IMR-90 (cell line): ENCODE measurements around the gene TRABD2A.

Source experiments
- CHD1 ChIP-seq: IDR thresholded peaks from 2 replicates; pipeline ENCODE4 v1.6.1; 2012; ENCODE audit warnings: low read depth, low read length, improper control_type of control experiment
- CTCF ChIP-seq: conservative IDR thresholded peaks from 2 replicates; pipeline ENCODE4 v1.5.1; 2012; ENCODE audit warnings: mild to moderate bottlenecking, low read depth, low read length, improper control_type of control experiment
- MAZ ChIP-seq: IDR thresholded peaks from 2 replicates; pipeline ENCODE4 v1.6.1; 2012; ENCODE audit warnings: low read depth, mild to moderate bottlenecking, low read length, improper control_type of control experiment, moderate library complexity, borderline replicate concordance
- RAD21 ChIP-seq: IDR thresholded peaks from 2 replicates; pipeline ENCODE4 v1.6.1; 2012; ENCODE audit warnings: low read length, improper control_type of control experiment
- RCOR1 ChIP-seq: IDR thresholded peaks from 2 replicates; pipeline ENCODE4 v1.6.1; 2012; ENCODE audit warnings: mild to moderate bottlenecking, low read length, improper control_type of control experiment; ENCODE audit not compliant: insufficient replicate concordance
- SMC3 ChIP-seq: fragments of 150-350 bp; IDR thresholded peaks from 2 replicates; pipeline ENCODE4 v1.6.1; 2016; ENCODE audit warnings: low read depth, mild to moderate bottlenecking, antibody characterized with exemption, low read length, moderate library complexity

- TF ChIP-seq RAD21, result no peak
- TF ChIP-seq MAZ, result no peak
- no peak for TF ChIP-seq RCOR1
- no peak for TF ChIP-seq CHD1
- TF ChIP-seq CTCF, result no peak
- no peak for TF ChIP-seq SMC3
Observed at GRCh38 chr2:84827978-84828575, 52.8 kb downstream of the TRABD2A start.
